ENCODE measurements around the gene SIGLECL1.

DNA sequence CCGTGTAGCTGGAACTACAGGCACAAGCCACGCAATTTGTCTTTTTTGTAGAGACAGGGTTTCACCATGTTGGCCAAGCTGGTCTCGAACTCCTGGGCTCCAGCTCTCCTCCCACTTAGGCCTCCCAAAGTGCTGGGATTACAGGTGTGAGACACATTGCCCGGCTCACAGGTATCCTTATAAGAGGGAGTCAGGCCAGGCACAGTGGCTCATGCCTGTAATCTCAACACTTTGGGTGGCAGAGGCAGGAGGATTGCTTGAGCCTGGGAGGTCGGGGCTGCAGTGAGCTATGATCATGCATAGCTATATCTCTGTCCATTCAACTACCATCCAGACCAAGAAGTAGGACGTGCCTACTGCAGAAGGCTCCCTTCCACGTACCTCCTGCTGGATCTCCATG, 50.4 kb downstream of the SIGLECL1 start:
- TF ChIP-seq, protein P1, sequence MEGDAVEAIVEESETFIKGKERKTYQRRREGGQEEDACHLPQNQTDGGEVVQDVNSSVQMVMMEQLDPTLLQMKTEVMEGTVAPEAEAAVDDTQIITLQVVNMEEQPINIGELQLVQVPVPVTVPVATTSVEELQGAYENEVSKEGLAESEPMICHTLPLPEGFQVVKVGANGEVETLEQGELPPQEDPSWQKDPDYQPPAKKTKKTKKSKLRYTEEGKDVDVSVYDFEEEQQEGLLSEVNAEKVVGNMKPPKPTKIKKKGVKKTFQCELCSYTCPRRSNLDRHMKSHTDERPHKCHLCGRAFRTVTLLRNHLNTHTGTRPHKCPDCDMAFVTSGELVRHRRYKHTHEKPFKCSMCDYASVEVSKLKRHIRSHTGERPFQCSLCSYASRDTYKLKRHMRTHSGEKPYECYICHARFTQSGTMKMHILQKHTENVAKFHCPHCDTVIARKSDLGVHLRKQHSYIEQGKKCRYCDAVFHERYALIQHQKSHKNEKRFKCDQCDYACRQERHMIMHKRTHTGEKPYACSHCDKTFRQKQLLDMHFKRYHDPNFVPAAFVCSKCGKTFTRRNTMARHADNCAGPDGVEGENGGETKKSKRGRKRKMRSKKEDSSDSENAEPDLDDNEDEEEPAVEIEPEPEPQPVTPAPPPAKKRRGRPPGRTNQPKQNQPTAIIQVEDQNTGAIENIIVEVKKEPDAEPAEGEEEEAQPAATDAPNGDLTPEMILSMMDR (IDR thresholded peaks at IDR 0.05): no peak
- TF ChIP-seq POLR2A (IDR thresholded peaks at IDR 0.05): no peak

All from body of pancreas (tissue), 4 donors.